ENCODE measurements around the gene TRPT1. TPM values are rescaled to one million over a fixed set of nuclear protein-coding genes. Genes with fewer than 3 reads are reported as not detected.

Gene TRPT1
- total RNA-seq, 1 experiment from 2014 or later, result 58.8 TPM

GRCh38 chr11:64267207-64267945, 41.4 kb upstream of the TRPT1 start:
- ATAC-seq, result no peak
- Mint-ChIP-seq H3K36me3 (peaks cover 23% of the 10 kb centered on the region), H3K27me3 (ENCODE audit: low read depth) (no peaks in the 10 kb centered on the region), H3K4me1 (peaks cover 16% of the 10 kb centered on the region), H3K27ac (peak overlapping the region; percentile 84; the same call in 1 of the 2 replicates), H3K4me3 (no peak overlapping the region), H3K9me3 (no peaks in the 10 kb centered on the region)
- POLR2A ChIA-PET, result interaction anchor here (1.3 to 1.6 kb wide), 2 partner anchors 17 to 19 kb away, joined by 4 to 6 read pairs; no protein-coding TSS in a partner anchor
- no peak for TF ChIP-seq CBFB (CRISPR knock-in tag; IDR thresholded peaks at IDR 0.05; ENCODE audit: low read depth)
- no peak for TF ChIP-seq PRDM15 (CRISPR knock-in tag; IDR thresholded peaks at IDR 0.05)
- no peak for TF ChIP-seq ZBTB43 (CRISPR knock-in tag; IDR thresholded peaks at IDR 0.05)
- TF ChIP-seq E2F4 (CRISPR knock-in tag; IDR thresholded peaks at IDR 0.05; ENCODE audit: borderline replicate concordance, low read depth), result no peak
- TF ChIP-seq, protein P1, sequence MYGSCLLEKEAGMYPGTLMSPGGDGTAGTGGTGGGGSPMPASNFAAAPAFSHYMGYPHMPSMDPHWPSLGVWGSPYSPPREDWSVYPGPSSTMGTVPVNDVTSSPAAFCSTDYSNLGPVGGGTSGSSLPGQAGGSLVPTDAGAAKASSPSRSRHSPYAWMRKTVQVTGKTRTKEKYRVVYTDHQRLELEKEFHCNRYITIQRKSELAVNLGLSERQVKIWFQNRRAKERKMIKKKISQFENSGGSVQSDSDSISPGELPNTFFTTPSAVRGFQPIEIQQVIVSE (CRISPR knock-in tag; IDR thresholded peaks at IDR 0.05; ENCODE audit: borderline replicate concordance), result no peak
- TF ChIP-seq ZBTB21 (CRISPR knock-in tag; IDR thresholded peaks at IDR 0.05; ENCODE audit: borderline replicate concordance), result no peak
- no peak for TF ChIP-seq ZNF219 (CRISPR knock-in tag; IDR thresholded peaks at IDR 0.05; ENCODE audit: borderline replicate concordance)
- TF ChIP-seq OVOL2 (CRISPR knock-in tag; IDR thresholded peaks at IDR 0.05; ENCODE audit: borderline replicate concordance), result no peak
- TF ChIP-seq ZNF416 (CRISPR knock-in tag; IDR thresholded peaks at IDR 0.05), result no peak
- no peak for TF ChIP-seq RORB (CRISPR knock-in tag; IDR thresholded peaks at IDR 0.05)
- TF ChIP-seq ATF1 (CRISPR knock-in tag; IDR thresholded peaks at IDR 0.05), result no peak
- no peak for TF ChIP-seq HMGA2 (CRISPR knock-in tag; IDR thresholded peaks at IDR 0.05)
- no peak for DNase-seq (ENCODE audit: low spot score)
- CTCF ChIA-PET, result interaction anchor here (0.8 to 6.2 kb wide), 7 partner anchors 9 to 87 kb away, joined by 3 to 75 read pairs (median 13); partner anchors contain the start of genes CATSPERZ, ESRRA and PLCB3

GRCh38 chr11:64266339-64266738, 40.4 kb upstream of the TRPT1 start:
- peaks cover 12% of the 10 kb centered on the region for H3K4me1 Mint-ChIP-seq
- POLR2A ChIA-PET, result interaction anchor here (1.6 kb wide), 1 partner anchor 16 kb away, joined by 4 read pairs; no protein-coding TSS in a partner anchor
- no peak overlapping the region for H3K27ac Mint-ChIP-seq
- CTCF ChIA-PET, result interaction anchor here (4.5 kb wide), 1 partner anchor 16 kb away, joined by 65 read pairs; the partner anchor contains the start of gene PLCB3
- H3K27me3 Mint-ChIP-seq (ENCODE audit: low read depth), result no peaks in the 10 kb centered on the region
- H3K9me3 Mint-ChIP-seq, result no peaks in the 10 kb centered on the region
- no peak for TF ChIP-seq RORB (CRISPR knock-in tag; IDR thresholded peaks at IDR 0.05)
- no peak for TF ChIP-seq TCF7 (CRISPR knock-in tag; IDR thresholded peaks at IDR 0.05; ENCODE audit: low read depth)
- TF ChIP-seq, protein P2, sequence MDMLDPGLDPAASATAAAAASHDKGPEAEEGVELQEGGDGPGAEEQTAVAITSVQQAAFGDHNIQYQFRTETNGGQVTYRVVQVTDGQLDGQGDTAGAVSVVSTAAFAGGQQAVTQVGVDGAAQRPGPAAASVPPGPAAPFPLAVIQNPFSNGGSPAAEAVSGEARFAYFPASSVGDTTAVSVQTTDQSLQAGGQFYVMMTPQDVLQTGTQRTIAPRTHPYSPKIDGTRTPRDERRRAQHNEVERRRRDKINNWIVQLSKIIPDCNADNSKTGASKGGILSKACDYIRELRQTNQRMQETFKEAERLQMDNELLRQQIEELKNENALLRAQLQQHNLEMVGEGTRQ (CRISPR knock-in tag; IDR thresholded peaks at IDR 0.05), result no peak
- TF ChIP-seq TEAD4 (CRISPR knock-in tag; IDR thresholded peaks at IDR 0.05), result no peak
- no peak for TF ChIP-seq ETV6 (CRISPR knock-in tag; IDR thresholded peaks at IDR 0.05)
- DNase-seq (ENCODE audit: low spot score) (no peak), ATAC-seq (no peak)
- peaks cover 29% of the 10 kb centered on the region for H3K36me3 Mint-ChIP-seq
- H3K4me3 Mint-ChIP-seq, result no peak overlapping the region
